Astrocyte of the hippocampus (primary cell): ENCODE data around the gene FXN.
A peak's percentile ranks its signal among the peaks of the same experiment; 100 is the strongest.
"Not testable (repeated sequence)": the region's sequence is repeated elsewhere in the genome, so short reads cannot be mapped to it uniquely, and the experiment has no call there.

Experiments
- DNase-seq: peaks from one replicate; pipeline ENCODE4 v3.0.0; 2011; ENCODE audit warnings: low read depth, low spot score

The FXN gene

DNA sequence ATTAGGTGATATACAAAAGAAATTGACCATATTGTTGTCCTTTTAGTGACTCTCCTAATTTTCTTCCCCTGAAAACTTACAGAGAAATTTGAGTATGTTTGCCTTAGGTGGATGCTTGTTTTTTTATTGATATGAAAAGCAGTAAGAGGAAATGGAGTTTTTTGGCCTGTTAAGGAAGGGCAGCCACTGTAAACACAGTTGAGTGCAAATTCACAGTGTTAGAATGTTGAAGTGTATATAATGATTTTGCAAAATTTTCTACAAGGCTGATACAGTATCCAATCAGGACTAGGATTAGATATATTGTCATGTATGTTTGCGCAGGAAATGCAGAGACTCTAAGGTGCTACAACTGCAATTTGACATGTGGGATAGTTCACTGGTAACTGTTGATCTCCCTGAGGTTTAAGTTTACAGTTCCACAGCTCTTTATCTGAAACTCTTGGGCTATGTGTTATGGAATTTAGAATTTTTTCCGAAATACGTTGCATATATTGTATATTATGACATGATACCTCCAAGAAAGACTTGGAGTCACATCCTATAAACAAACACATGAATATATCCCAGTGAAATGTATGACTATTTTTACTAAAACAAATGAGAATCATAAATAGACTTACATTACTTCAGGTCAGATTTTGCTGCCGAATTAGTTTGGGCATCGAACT lies 62.5 kb downstream of the FXN start:
- no peak for DNase-seq

DNA sequence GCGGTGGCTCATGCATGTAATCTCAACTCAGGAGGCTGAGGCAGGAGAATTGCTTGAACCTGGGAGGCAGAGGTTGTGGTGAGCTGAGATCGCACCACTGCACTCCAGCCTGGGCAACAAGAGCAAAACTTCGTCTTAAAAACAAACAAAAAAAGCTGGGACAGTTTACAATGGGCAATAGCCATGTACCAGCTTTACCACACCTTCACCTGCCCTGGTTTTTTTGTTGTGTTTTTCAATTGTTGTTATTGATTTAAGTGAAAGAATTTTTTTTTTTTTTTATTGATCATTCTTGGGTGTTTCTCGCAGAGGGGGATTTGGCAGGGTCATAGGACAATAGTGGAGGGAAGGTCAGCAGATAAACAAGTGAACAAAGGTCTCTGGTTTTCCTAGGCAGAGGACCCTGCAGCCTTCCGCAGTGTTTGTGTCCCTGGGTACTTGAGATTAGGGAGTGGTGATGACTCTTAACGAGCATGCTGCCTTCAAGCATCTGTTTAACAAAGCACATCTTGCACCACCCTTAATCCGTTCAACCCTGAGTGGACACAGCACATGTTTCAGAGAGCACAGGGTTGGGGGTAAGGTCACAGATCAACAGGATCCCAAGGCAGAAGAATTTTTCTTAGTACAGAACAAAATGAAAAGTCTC lies 67.9 kb downstream of the FXN start:
- DNase-seq, result not testable (repeated sequence)

DNA sequence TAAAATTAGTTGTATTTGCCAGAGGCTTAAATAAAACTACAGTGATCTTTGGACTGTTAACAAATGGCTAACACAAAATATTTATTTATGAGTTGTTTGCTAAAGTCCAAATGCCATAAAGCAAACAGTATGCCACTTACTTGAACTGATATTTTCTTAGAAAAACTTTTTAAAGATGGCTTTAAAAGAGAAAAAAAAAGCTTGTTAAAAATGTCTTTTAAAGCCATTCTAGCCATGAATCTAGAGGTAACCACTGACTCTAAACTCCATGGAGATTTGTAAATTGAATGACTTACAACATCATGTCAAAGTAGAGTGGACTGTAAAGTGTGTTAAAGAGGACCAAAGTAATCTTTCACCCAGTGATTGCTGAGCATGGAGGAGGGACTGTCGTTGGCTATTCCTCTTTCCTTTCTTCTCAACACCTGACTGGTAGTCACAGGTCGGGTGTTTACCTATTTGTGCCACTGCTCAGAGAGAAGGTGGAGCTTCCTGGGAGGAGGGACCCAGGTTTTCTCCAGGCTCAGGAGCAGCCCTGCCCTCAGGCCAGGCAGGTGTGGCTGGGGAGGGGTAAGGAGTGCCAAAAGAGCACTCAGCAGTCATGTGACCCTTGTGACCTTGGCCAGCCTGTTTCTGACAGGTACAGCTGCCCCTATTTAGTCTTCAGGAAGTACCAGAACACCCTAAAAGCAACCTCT lies 69.4 kb downstream of the FXN start:
- DNase-seq, result no peak

DNA sequence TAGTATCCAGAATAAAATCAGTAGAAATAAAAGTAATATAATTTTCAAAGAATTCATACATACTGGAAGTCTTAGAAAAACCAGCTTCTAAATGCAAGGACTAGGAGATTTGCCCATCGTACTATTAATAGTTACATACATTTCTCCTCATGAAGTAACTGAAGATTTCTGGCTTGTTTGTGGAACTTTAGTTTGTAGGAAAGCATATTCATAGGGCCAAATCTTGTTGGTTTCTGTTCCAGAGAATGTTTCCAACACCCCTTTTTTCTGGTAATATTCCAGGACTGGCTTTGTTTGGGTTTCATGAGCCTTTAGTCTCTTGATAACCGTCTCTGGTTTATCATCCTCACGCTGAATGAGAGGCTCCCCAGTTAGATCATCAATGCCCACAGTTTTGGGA lies 72.2 kb downstream of the FXN start:
- no peak for DNase-seq

DNA sequence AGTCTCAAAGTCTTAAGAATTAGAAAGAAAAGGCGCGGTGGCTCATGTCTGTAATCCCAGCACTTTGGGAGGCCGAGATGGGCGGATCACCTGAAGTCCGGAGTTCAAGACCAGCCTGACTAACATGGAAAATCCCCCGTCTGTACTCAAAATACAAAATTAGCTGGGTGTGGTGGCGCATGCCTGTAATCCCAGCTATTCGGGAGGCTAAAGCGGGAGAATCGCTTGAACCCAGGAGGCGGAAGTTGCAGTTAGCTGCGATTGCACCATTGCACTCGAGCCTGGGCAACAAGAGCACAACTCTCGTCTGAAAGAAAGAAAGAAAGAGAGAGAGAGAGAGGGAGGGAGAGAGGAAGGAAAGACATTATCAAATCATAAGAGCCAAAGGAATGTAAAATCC lies 73.2 kb downstream of the FXN start:
- not testable (repeated sequence) for DNase-seq

DNA sequence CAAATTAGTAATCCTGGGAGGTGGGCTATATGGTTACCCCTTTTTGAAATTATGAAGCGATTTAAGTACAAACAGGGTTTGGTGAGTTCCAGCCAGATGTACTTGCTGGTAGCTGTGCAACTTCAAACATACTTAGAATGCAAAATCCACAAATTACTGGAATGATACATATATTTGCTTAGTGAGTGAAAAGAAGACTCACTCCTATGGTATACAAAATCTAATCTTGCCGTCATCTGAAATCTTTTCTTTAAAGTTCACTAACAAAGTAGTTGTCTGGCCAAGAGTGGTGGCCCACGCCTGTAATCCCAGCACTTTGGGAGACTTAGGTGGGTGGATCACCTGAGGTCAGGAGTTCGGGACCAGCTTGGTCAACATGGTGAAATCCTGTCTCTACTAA lies 73.6 kb downstream of the FXN start:
- no peak for DNase-seq

DNA sequence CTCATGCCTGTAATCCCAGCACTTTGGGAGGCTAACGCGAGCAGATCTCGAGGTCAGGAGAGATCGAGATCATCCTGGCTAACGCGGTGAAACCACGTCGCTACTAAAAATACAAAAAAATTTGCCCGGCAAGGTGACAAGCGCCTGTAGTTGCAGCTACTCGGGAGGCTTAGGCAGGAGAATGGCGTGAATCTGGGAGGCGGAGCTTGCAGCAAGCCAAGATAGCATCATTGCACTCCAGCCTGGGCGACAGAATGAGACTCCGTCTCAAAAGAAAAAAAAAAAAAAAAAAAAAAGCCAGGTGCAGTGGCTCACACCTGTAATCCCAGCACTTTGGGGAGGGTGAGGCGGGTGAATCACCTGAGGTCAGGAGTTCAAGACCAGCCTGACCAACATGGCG lies 77.1 kb downstream of the FXN start:
- not testable (repeated sequence) for DNase-seq

DNA sequence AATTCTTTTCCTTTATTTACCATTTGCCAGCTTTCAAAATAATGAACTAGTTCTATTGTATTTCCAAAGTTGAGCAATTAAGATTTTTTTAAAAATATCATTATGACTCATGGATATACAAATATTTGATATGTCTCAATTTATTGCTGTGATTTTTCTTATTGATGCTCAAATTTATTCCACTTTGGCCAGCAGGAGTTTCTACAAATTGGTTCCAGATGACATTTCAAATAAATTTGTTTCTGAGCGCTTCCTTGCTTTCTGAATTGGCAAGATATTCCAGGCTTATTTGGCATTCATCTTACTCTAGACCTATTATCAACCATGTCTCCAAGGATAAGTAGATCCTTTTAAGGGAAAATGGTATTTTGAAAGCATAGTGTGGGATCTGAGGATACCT lies 80.1 kb downstream of the FXN start:
- no peak for DNase-seq

DNA sequence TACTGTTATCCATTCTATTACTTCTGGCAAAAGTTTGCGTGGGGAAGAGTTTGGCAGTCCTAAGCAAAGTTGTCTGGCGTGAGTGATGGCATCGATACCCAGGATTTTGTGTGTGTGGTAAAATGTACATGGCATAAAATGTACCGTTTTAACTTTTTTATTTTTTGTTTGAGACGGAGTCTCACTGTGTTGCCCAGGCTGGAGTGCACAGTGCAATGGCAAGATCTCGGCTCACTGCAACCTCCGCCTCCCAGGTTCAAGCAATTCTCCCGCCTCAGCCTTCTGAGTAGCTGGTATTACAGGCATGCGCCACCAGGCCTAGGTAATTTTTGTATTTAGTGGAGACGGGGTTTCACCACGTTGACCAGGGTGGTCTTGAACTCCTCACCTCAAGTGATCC lies 83.1 kb downstream of the FXN start:
- no peak for DNase-seq

DNA sequence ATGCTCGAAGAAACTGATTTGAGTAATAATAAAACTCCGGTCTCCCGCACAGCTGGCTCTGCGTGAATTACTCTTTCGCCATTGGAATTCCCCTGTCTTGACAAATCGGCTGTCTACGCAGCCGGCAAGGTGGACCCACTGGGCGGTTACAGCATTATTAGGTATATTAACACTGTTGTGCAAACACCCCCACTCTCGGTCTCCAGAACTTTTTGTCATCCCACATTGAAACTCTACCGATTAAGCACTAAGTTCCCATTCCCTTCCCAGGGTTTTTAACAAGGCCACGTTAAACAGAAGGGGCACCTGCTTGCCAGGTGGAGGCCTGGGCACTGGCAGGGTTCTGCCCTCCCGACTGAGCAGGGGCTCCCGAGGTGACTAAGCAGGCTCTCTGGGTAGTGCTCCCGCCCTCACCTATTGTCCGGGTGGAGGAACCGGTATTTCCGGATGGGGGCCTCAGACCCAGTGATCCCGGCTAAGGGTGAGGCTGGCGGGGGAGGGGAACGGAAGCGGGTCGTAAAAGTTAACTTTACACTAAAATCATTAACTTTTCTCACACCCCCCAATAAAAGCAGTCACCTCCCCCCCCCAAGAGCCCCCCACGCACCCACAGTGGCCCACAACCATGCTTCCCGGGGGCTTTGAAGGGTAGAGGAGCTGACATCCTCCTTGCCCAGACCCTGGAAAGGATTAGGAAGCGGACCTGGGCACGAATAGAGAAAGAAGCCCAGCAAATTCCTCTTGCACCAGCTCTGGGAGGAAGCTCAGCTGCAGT lies 85.0 kb downstream of the FXN start:
- peak; percentile 27 for DNase-seq

DNA sequence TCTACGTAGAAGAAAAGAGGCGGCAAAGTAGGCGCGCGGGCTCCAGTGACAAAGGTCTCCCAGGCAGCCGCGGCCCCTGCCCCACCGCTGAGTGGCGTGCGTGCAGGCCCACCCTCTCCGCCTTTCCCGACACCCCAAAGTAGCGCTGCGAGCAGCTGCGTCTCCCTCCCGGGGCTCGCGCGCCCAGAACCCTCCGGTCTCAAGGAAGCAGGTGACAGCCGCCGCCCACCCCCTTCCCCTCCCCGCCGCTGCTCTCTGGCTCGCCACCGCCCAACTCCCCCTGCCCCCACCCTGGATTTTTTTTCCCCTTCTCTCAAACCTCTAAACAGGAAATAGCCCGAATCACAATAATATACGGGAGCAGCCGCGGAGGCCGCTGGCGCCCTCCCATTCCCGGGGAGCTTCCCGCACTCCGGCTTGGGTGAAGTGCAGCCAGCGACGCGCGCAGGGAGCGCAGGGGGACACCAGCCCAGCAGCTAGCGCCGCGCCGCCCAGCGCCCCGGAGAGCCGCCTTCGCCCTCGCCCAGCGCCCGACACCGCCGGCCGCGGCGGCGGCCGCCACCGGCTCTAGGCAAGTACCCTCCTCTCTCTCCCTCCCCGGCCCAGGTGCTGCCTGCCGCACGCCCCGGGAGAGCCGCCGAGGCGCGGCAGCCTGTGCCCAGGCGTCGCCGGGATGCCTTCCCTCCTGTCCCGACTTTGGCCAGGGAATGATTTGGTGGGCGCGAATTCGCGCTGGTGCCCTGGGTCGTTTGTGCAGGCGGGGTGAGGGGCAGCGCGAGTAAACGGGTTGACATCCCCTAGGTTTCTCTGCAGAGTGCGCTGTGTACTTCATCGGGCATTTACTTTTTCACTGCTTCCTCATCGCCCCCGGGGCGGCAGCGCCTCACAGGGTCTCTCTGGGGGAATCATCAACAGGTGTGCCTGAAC lies 85.9 kb downstream of the FXN start:
- DNase-seq, result peak; percentile 69

DNA sequence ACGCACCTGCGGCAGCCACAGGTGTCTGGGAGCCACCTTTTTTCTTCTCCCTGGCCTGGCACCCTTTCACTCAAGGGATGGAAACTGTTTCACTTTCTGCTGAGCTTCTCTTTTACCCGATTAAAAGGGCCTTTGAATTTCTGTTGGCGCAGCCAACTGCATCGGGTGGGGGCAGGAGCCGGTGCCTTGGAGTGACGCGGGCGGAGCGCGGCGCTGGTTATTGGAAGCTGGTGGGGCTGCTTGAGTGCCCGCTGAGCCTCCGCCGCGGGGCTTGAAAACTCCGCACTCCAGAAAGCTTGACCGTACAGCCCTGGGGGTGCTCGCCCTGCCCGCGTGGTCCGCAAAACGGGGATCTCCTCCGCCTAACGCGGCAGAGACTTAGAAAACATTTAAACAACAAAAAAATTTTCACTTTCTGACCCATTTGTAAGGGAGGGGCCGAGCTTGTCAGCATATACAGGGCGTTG lies 86.6 kb downstream of the FXN start:
- peak; percentile 81 for DNase-seq

DNA sequence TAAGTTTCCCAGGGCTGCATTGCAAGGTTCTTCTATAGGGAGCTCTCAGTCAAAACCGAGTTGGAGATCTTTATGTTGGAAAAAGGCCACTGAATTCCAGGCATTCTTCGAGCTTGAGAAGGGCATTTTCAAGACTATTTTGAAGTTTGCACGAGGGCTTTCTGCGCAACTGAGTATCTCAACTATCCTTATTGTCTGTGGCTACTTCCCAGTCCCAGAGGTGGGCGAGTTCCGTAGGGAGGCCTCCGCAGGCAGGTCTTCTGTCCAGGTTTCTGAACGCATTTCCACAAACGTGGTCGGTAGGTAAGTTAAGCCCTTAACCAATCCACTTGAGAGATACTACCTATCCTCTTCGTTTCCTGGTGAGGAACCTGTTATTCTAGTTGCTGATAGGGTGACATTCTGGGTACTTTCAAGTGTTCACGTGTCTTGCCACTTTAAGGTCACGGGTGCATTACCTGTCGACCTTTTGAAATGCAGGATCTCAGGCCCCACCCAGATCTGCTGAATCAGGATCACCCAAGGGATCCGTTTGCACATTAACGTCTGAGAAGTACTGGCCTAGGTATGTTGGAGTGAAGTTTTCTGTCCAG lies 87.1 kb downstream of the FXN start:
- DNase-seq, result peak; percentile 83

DNA sequence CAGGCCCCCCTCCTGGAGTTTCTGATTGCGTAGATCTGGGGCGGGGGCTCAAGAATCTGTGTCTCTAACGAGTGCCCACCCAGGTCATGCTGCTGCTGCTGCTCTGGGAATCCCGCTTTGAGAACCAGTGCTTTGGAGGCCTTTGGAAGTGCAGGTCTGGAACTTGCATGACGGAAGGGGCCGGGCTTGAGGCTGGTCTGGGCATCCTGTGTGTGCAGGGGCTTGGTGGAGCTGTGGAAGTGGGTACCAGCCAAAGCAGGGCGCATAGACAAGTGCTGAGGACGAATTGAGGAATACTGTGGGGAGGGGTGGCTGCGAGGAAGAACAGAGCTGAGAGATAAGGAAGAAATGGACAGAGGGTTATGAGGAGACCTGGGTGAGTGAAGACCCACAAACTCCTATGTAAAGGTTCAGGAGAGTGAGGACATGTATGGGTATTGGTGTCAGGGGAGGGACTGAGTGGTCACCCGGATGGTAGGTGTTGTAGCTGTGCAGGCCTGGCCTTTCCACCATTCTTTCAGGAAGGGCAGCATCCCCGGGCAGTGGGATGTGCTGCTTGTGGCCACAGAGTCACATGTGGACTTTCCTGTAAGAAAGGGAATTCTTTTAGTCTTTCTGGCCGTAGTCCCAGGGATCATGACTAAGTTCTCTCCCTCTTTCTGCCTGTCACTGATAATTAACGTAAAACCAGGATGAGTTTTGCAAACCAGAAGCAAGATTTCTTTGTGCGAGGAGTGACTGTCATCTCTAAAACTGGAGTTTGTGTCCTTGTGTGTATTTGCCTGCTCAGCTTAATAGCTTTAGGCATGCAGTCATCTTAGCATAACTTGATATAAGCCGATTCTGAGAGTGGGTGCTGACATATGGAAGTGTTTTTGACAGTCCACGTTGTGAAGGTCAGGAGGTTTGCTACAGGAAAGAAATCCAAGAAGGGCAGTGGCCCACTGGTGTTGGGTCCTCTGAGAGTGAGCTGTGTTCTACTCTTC lies 95.2 kb downstream of the FXN start:
- DNase-seq, result peak; percentile 73

DNA sequence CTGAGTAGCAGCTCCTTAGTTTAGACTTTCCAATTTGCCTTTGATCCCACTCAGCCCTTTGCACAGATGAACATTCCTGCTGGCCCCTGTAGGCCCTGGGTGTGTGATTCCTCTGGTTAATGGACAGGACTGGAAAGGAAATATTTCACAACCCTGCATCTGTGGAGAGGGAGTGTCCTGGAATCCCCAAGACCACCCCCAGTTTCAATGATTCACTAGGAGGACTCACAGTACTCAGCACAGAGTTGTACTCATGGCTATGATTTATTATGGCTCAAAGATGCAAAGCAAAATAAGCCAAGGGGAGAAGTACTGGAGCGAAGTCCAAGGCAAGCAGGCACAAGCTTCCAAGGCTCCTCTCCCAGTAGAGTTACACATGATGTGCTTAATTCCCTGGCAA lies 96.1 kb downstream of the FXN start:
- peak; percentile 64 for DNase-seq

DNA sequence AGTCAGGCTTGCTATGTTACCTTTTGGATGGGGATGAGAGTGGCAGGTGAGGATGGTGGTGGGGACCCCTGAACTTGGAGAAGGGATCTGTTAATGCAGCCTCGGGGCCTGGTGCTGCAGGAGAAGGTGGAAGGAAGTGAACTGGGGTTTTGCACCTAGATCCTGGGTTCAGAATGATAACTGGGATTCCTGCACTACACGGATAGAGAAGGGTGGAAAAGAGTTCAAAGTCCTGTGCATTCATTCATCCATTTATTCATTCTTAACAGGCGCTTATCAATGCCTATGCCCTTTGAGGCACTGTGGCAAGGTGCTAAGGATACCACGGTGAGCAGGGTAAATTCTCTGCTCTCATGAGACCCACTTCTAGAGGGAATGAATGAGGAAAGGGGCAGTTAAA lies 96.8 kb downstream of the FXN start:
- DNase-seq, result no peak

DNA sequence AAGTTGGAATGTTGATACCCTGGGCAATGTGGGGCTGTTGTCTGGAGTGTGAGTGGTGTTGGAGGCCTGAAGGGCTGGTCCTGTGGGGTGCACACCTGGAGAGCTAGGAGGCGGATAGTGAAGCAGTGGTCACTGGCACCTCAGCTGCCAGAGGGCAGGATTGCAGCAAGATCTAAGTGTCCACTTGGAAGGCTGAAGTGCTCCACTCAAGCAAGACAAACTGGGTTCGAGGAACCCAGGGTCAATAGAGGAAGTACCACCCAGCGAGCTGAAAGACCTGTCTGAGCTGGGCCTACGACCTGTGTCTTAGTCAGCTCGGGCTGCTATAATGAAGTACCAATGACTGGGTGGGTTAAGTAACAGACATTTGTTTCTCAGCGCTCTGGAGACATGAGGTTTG lies 98.9 kb downstream of the FXN start:
- DNase-seq, result no peak

DNA sequence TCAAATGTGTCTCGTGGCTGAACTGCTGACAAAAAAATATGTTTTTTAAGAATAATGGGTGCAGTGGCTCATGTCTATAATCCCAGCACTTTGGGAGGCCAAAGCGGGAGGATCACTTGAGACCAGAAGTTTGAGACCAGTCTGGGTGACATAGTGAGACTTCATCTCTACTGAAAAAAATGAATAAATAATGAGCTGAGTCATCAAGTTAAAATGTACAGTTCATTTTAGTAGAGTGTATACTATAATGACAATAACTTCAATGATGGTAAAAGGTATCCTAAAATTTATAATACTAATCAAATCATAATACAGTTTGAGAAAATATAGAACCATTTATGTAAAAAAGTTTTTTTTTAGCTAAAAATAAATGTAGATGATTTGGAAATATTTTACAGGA lies 100.6 kb downstream of the FXN start:
- no peak for DNase-seq

DNA sequence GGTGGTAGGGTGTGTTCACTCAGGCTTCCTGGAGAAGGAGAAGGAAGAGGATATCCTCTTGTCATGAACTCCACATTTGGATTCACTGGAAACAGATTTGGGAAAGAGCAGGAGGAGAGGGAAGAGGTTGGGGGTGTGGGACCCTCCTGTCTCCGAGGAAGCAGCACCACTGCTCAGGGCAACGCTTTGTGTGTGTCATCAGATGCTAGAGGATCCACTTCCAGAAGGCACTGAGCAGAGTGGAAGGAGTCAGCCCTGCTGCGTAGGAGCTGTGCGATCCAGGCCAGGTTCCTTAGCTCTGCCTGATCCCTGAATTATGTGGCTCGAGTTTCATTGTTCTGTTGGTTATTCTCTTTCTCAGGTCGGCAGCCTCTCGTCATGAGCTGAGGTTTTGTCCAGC lies 101.2 kb downstream of the FXN start:
- DNase-seq, result no peak
